Breast epithelium (tissue), 4 donors: ENCODE data around the gene GSG1. TPM values are rescaled to one million over a fixed set of nuclear protein-coding genes. Genes with fewer than 3 reads are reported as not detected.

Experiments
- DNase-seq, 2 donors: peaks; one replicate each; pipeline ENCODE4 v3.0.0-alpha.2; 2019; ENCODE audit warnings: low spot score in 2 of 2
- H3K27ac ChIP-seq, 2 donors: fragments of 200-600 bp; sonication (generic) in 1 of 2; one replicate each; pipeline ENCODE4 v1.5.1; 2016 to 2019; ENCODE audit warnings: mild to moderate bottlenecking in 1 of 2
- H3K27me3 ChIP-seq, 2 donors: fragments of 200-600 bp; sonication (generic) in 1 of 2; one replicate each; pipeline versions ENCODE4 v1.5.1 to v1.6.0; 2017 to 2019; ENCODE audit warnings: control low read depth in 1 of 2, mild to moderate bottlenecking in 1 of 2
- H3K36me3 ChIP-seq: fragments of 200-600 bp; one replicate; pipeline ENCODE4 v1.5.1; 2019
- H3K4me1 ChIP-seq, 2 donors: fragments of 200-600 bp; sonication (generic); one replicate each; pipeline ENCODE4 v1.5.1; 2016 to 2019; ENCODE audit warnings: control low read depth in 1 of 2
- H3K4me3 ChIP-seq, 3 donors: fragments of 200-600 bp; sonication (generic); 1 replicate in 2 of 3; 2 replicates in 1 of 3; pipeline ENCODE4 v1.5.1; 2016 to 2019; ENCODE audit warnings: mild to moderate bottlenecking in 3 of 3, moderate library complexity in 2 of 3
- H3K9me3 ChIP-seq, 2 donors: fragments of 200-600 bp; sonication (generic) in 1 of 2; one replicate each; pipeline ENCODE4 v1.5.1; 2016 to 2019; ENCODE audit warnings: control low read depth in 1 of 2
- POLR2A ChIP-seq: fragments of 450-650 bp; IDR thresholded peaks from one replicate; pipeline ENCODE4 v1.6.1; 2016; ENCODE audit warnings: antibody characterized with exemption, mild to moderate bottlenecking, moderate library complexity
- POLR2AphosphoS5 ChIP-seq, 3 donors: sonication (generic); formaldehyde crosslinking; IDR thresholded peaks; one replicate each; pipeline ENCODE4 v1.6.1; 2017; ENCODE audit warnings: antibody characterized with exemption in 3 of 3
- intact Hi-C: fragments of 100-400 bp; cut with DNase I; formaldehyde crosslinking; loops from one replicate; pipeline ENCODE4 v1.15.1; 2023; ENCODE audit warnings: low total_unique reads
- total RNA-seq, 3 donors: library from RNA; depleted of rRNA; stranded (reverse); fragments of >200 nt; gene quantifications; one replicate each; pipeline ENCODE4 v1.1.0, GENCODE V29; 2016
- TF ChIP-seq, protein P1 (sequence below), 3 donors: fragments of 450-650 bp; IDR thresholded peaks; one replicate each; pipeline ENCODE4 v1.5.1; 2016 to 2017; ENCODE audit warnings: antibody characterized with exemption in 3 of 3, mild to moderate bottlenecking in 3 of 3, moderate library complexity in 3 of 3

Gene GSG1
- total RNA-seq, 3 donors from 2014 or later, result not detected

DNA sequence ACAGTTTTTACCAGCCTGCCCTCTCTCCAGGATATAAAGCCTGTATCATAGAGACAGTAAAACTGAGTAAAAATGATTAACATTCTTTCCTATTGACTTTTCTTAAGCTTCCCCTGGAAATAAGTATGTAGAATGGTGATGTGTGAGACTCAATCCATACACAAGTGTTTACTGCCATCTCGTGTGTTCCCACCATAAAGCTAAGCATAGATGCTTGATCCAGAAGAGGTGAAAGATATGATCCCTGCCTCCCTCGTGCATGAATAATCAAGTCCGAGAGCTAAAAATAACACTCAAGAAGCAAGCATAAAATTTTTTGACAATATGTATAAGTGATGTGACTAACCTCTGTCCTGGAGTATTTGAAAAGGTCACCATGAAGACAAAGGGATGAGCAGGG, 16.9 kb upstream of the GSG1 start:
- H3K27me3 ChIP-seq, result no peaks in the 10 kb centered on the region
- no peaks in the 10 kb centered on the region for H3K36me3 ChIP-seq
- H3K4me1 ChIP-seq, result no peaks in the 10 kb centered on the region
- TF ChIP-seq POLR2A, result no peak
- TF ChIP-seq, protein P1, sequence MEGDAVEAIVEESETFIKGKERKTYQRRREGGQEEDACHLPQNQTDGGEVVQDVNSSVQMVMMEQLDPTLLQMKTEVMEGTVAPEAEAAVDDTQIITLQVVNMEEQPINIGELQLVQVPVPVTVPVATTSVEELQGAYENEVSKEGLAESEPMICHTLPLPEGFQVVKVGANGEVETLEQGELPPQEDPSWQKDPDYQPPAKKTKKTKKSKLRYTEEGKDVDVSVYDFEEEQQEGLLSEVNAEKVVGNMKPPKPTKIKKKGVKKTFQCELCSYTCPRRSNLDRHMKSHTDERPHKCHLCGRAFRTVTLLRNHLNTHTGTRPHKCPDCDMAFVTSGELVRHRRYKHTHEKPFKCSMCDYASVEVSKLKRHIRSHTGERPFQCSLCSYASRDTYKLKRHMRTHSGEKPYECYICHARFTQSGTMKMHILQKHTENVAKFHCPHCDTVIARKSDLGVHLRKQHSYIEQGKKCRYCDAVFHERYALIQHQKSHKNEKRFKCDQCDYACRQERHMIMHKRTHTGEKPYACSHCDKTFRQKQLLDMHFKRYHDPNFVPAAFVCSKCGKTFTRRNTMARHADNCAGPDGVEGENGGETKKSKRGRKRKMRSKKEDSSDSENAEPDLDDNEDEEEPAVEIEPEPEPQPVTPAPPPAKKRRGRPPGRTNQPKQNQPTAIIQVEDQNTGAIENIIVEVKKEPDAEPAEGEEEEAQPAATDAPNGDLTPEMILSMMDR (IDR thresholded peaks at IDR 0.05), result no peak
- no peak for TF ChIP-seq POLR2AphosphoS5 (IDR thresholded peaks at IDR 0.05)
- H3K4me3 ChIP-seq, result no peak overlapping the region
- intact Hi-C loops, result no loop called here
- DNase-seq, result no peak
- no peaks in the 10 kb centered on the region for H3K9me3 ChIP-seq
- no peak overlapping the region for H3K27ac ChIP-seq

DNA sequence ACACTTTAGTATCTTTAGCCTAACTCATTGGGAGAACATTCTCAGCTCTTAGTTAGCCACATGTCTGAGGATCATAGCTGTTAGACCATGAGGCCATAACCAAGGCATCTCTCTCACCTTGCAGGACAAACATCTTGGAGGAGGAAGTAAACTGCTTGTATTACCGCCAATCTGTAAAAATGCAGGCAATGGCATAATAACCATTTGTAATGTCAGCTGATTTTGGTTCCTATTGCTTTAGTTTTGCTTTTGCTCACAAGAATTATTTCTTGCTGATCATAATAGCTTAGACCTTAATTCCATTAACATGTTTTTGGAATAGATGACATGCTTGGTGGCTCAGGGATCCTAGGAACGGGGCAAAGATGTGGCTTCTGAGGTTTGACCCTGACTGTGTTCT, 16.4 kb upstream of the GSG1 start:
- Histone ChIP-seq H3K36me3 (no peaks in the 10 kb centered on the region), H3K27ac (no peak overlapping the region), H3K27me3 (no peaks in the 10 kb centered on the region), H3K4me1 (no peaks in the 10 kb centered on the region), H3K9me3 (no peaks in the 10 kb centered on the region), H3K4me3 (no peak overlapping the region)
- intact Hi-C loops, result no loop called here
- TF ChIP-seq POLR2AphosphoS5 (IDR thresholded peaks at IDR 0.05) (no peak), POLR2A (no peak)
- TF ChIP-seq, protein P1 (IDR thresholded peaks at IDR 0.05), result no peak
- DNase-seq, result no peak

DNA sequence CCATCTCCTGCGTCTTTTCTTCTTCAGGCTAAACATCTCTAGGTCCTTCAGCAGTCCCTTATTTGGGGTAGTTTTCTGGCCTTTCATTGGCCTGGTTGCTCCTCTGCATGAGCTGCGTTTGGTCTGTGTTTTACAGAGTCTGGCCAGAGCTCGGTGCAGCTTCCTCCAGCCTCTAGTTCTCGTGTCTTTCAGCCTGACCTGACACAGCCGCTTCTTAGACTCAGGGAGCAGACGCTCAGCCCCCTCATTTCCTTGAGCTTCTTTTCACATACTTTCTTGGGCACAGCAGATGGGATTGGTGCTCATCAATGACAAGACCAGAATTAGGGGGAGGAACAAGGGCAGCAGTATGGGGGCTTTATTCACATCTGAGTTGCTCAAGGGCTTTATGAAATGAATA, 13.6 kb upstream of the GSG1 start:
- peak overlapping the region in 1 of 2 donors; percentile 66 for H3K27ac ChIP-seq
- no peaks in the 10 kb centered on the region for H3K27me3 ChIP-seq
- intact Hi-C loops, result no loop called here
- no peaks in the 10 kb centered on the region for H3K4me1 ChIP-seq
- DNase-seq, result no peak
- H3K4me3 ChIP-seq, result no peak overlapping the region
- no peaks in the 10 kb centered on the region for H3K36me3 ChIP-seq
- peaks cover 0 to 3% of the 10 kb centered on the region in 2 donors for H3K9me3 ChIP-seq
- no peak for TF ChIP-seq POLR2A
- TF ChIP-seq POLR2AphosphoS5 (IDR thresholded peaks at IDR 0.05), result no peak
- TF ChIP-seq, protein P1 (IDR thresholded peaks at IDR 0.05), result no peak

DNA sequence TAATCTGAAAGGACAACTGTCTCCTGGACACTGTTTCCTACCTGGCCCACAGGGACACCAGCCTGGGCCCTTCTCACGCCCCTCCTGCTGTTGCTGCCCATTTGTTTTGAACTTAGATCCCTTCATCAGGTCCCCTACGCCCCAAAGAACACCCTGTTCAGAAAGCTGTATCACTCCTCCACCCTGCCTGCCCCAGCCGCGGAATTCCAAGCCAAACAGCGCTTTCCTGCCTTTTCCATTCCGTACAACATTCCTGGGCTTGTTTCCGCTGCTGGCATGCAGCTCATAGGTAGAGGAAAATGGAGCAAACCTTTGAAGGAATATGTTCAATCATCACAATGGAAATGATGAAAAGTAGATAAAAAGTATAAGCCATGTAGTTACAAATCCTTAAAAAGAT, 12.8 kb upstream of the GSG1 start:
- intact Hi-C loops, result no loop called here
- no peaks in the 10 kb centered on the region for H3K27me3 ChIP-seq
- no peak overlapping the region for H3K4me3 ChIP-seq

DNA sequence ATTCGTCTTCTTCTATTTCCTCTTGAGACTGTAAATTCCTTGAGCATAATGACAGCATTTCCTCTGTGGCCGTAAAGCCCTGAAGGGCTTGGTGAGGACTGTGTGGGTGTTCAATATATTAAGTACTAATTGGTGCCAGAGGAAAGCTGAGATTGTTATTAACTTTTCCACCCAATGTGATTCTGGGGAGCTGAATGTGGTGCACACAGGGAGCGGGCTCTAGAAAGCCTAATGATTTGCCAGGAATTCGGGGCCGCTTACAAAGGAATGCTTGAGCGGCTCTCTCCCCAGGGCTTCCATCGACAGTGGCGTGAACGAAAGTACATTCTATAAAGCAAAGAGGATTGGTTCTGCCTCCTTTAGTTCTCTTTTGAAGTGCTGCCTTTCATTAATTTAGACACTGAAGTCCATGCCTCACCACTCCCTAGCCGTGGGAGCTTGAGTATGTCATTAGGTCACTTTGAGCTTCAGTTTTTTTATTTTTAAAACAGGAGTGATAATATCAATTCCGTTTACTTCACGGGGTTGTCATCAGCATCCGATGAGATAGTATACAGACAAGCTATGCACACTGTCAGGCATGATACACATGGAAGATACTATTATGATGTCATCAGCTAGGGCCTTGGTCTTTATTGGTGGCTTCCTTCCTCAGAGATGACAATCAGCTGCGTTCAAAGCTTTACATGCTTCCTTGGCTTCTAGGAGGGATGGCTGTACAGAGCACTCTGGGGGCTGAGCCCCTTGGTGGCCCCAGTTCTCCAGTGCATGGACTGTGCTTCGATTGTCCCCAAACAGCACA, 11.0 kb upstream of the GSG1 start:
- Histone ChIP-seq H3K4me3 (peak overlapping the region in 1 of 3 donors; percentile 31), H3K36me3 (no peaks in the 10 kb centered on the region), H3K4me1 (no peaks in the 10 kb centered on the region), H3K27ac (peak overlapping the region; percentile 53 to 71), H3K9me3 (peaks cover 0 to 6% of the 10 kb centered on the region in 2 donors), H3K27me3 (no peaks in the 10 kb centered on the region)
- intact Hi-C loops, result no loop called here
- DNase-seq, result no peak
- TF ChIP-seq POLR2AphosphoS5 (IDR thresholded peaks at IDR 0.05), result no peak
- TF ChIP-seq POLR2A, result no peak

More for the DNA sequence above, 12.8 kb upstream of the GSG1 start:
- peak in 1 of 2 donors; percentile 43 for DNase-seq
- peak overlapping the region in 1 of 2 donors; percentile 66 for H3K27ac ChIP-seq
- no peaks in the 10 kb centered on the region for H3K36me3 ChIP-seq
- H3K4me1 ChIP-seq, result no peaks in the 10 kb centered on the region
- TF ChIP-seq POLR2A (no peak), POLR2AphosphoS5 (IDR thresholded peaks at IDR 0.05) (peak in 2 of 3 donors; percentile 33 to 68)
- TF ChIP-seq, protein P1 (IDR thresholded peaks at IDR 0.05), result no peak
- H3K9me3 ChIP-seq, result peaks cover 0 to 6% of the 10 kb centered on the region in 2 donors
